ENCODE data around the gene FAIM.
"Not testable (repeated sequence)": the region's sequence is repeated elsewhere in the genome, so short reads cannot be mapped to it uniquely, and the experiment has no call there.

The FAIM gene

DNA sequence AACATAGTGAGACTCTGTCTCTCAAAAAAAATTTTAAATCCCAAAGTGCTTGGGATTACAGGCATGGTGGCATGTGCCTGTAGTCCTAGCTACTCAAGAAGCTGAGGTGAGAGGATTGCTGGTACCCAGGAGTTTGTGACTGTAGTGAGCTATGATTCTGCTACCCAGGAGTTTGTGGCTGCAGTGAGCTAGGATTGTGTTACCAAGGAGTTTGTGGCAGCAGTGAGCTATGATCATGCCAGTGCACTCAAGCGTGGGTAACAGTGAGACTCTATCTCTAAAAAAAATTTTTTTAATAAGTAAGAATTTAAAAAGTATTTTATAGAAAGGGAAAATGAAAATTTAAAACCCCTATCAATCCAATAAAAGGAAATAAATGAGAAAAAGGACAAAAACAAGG lies 69.5 kb downstream of the FAIM start:
- in situ Hi-C loops (cut with MboI; ENCODE audit: low sequenced_read_pairs): no loop called here

GRCh38 chr3:138678874-138679392 lies 70.4 kb downstream of the FAIM start:
- in situ Hi-C loops (cut with MboI; ENCODE audit: low sequenced_read_pairs): no loop called here

DNA sequence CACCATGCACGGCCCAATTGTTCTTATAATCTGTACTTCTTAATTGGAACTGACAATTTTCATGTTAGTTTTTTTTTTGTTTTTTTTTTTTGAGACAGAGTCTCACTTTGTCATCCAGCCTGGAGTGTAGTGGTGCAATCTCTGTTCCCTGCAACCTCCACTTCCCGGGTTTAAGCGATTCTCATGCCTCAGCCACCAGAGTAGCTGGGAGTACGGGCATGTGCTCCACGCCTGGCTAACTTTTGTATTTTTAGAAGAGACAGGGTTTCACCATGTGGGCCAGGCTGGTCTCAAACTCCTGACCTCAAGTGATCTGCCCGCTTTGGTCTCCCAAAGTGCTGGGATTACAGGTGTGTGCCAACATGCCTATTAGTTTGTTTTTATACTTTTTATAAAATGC lies 72.4 kb downstream of the FAIM start:
- in situ Hi-C loops (cut with MboI; ENCODE audit: low sequenced_read_pairs): not testable (repeated sequence)

- in situ Hi-C loops (cut with MboI; ENCODE audit: low sequenced_read_pairs): no loop called here
Measured at GRCh38 chr3:138681463-138682220, 73.1 kb downstream of the FAIM start.

GRCh38 chr3:138682648-138683047 lies 74.1 kb downstream of the FAIM start:
- in situ Hi-C loops (cut with MboI; ENCODE audit: low sequenced_read_pairs): no loop called here
